ENCODE data around the gene TRPV5. TPM values are rescaled to one million over a fixed set of nuclear protein-coding genes. Genes with fewer than 3 reads are reported as not detected.

TRPV5 gene
- total and polyA plus RNA-seq, 2 donors (not counting 3 experiments of a cell fraction or from before 2014, with no cell fraction given) = not detected

GRCh38 chr7:142862786-142863400, 70.7 kb downstream of the TRPV5 start:
- no peaks in the 10 kb centered on the region for H4K20me1 ChIP-seq (replicated peaks; ENCODE audit: control insufficient read depth, extremely low read depth, insufficient read depth, low read length)
- FAIRE-seq = no peak

More at GRCh38 chr7:142862786-142863400, 70.7 kb downstream of the TRPV5 start:
- H3K4me1 ChIP-seq (ENCODE audit: control insufficient read depth, extremely low read depth, insufficient read depth, low read length) = no peaks in the 10 kb centered on the region
- H3K79me2 ChIP-seq (ENCODE audit: control insufficient read depth, insufficient read depth, low read length) = no peaks in the 10 kb centered on the region
- H3K9me3 ChIP-seq (replicated peaks; ENCODE audit: control insufficient read depth, insufficient read depth, low read length) = no peaks in the 10 kb centered on the region
- H3K4me2 ChIP-seq (ENCODE audit: insufficient read depth, low read length) = no peak overlapping the region
- no peak for DNase-seq (ENCODE audit: low read depth, low spot score)
- H3K36me3 ChIP-seq (ENCODE audit: control insufficient read depth in 2 of 2, extremely low read depth in 1 of 2, insufficient read depth in 2 of 2, low read length in 2 of 2) = no peaks in the 10 kb centered on the region
- no TSS peak for BruUV-seq (replicated peaks)
- no peaks in the 10 kb centered on the region for H3K9me1 ChIP-seq (replicated peaks; ENCODE audit: control insufficient read depth, extremely low read depth, insufficient read depth, low read length)
- H3K4me3 ChIP-seq (replicated peaks in 1 of 3; ENCODE audit: insufficient read depth in 1 of 3, low read depth in 1 of 3, low read length in 3 of 3) = no peak overlapping the region
- no peaks in the 10 kb centered on the region for H3K27me3 ChIP-seq (ENCODE audit: control insufficient read depth in 2 of 2, insufficient read depth in 2 of 2, low read length in 2 of 2)
- H2AFZ ChIP-seq (ENCODE audit: low read depth, low read length) = no peak overlapping the region
- TF ChIP-seq MAX (IDR thresholded peaks at IDR 0.05; ENCODE audit: insufficient read depth, insufficient read length) = no peak
- no peak for TF ChIP-seq EZH2 (IDR thresholded peaks at IDR 0.05; ENCODE audit: borderline replicate concordance, low read depth, low read length, severe bottlenecking)
- no peak for TF ChIP-seq MYC (IDR thresholded peaks at IDR 0.05; ENCODE audit: low read depth, low read length)
- no peak for TF ChIP-seq POLR2AphosphoS5 (IDR thresholded peaks at IDR 0.05; ENCODE audit: insufficient read depth, low read depth, low read length)
- no peak for TF ChIP-seq CTCF (IDR thresholded peaks at IDR 0.05; ENCODE audit: extremely low read depth in 1 of 2, insufficient read depth in 1 of 2, low read depth in 1 of 2, low read length in 2 of 2)
- no peak for TF ChIP-seq GATA2 (IDR thresholded peaks at IDR 0.05; ENCODE audit: insufficient read depth, insufficient read length, low read depth, low read length)
- TF ChIP-seq POLR2A (IDR thresholded peaks at IDR 0.05; ENCODE audit: low read depth, low read length) = no peak
- TF ChIP-seq JUN (IDR thresholded peaks at IDR 0.05; ENCODE audit: borderline replicate concordance, insufficient read depth, insufficient read length, low read depth) = no peak
- TF ChIP-seq FOS (IDR thresholded peaks at IDR 0.05; ENCODE audit: borderline replicate concordance, insufficient read depth, low read length) = no peak
- ChIA-PET POLR2A (no interaction called here), CTCF (interaction anchor here (1.2 kb wide), 1 partner anchor 18 kb away, joined by 4 read pairs; no protein-coding TSS in a partner anchor)
- intact Hi-C loops (cut with micrococcal nuclease) = no loop called here
- no peak overlapping the region for H3K9ac ChIP-seq (replicated peaks; ENCODE audit: extremely low read depth, insufficient read depth, low read length)
- H3K27ac ChIP-seq (ENCODE audit: insufficient read depth, low read depth, low read length) = no peak overlapping the region
- dilution Hi-C loops (cut with MboI; ENCODE audit: extremely low pct_ligation_motif_present, low sequenced_read_pairs) = no loop called here
